Nephron (organoid): Measurements from ENCODE around the gene AMY2B.
"Not testable (repeated sequence)": the region's sequence is repeated elsewhere in the genome, so short reads cannot be mapped to it uniquely, and the experiment has no call there.

ENCODE experiments used
- H3K27ac Mint-ChIP-seq, 3 experiments: 2 replicates each; pipeline ENCODE4 v1.8.0; 2020; ENCODE audit warnings: mixed read lengths in 3 of 3, mild to moderate bottlenecking in 2 of 3, moderate library complexity in 1 of 3
- H3K27me3 Mint-ChIP-seq: 2 replicates; pipeline ENCODE4 v1.8.0; 2021; ENCODE audit warnings: low read depth, mild to moderate bottlenecking, moderate library complexity, mixed read lengths
- H3K36me3 Mint-ChIP-seq: 2 replicates; pipeline ENCODE4 v1.8.0; 2020; ENCODE audit warnings: low read depth, mixed read lengths
- H3K4me1 Mint-ChIP-seq: 2 replicates; pipeline ENCODE4 v1.8.0; 2020; ENCODE audit warnings: mixed read lengths
- H3K4me3 Mint-ChIP-seq, 3 experiments: 2 replicates each; pipeline ENCODE4 v1.8.0; 2020; ENCODE audit warnings: mild to moderate bottlenecking in 3 of 3, mixed read lengths in 3 of 3, moderate library complexity in 2 of 3
- H3K9me3 Mint-ChIP-seq: 2 replicates; pipeline ENCODE4 v1.8.0; 2020; ENCODE audit warnings: mixed read lengths
- CTCF ChIP-seq, 3 experiments: fragments of 200-600 bp; sonication (generic); IDR thresholded peaks; one replicate each; pipeline ENCODE4 v1.5.0; 2021; ENCODE audit warnings: antibody characterized with exemption in 3 of 3; ENCODE audit not compliant: unreplicated experiment in 3 of 3

The AMY2B gene

GRCh38 chr1:103571289-103571688 lies at the start of gene AMY2B:
Gene AMY2B, plus strand, starts transcription at chr1:103571589. Its CDS starts 14 bp downstream, at chr1:103571603.
- not testable (repeated sequence) for H3K4me1 Mint-ChIP-seq, H3K4me3 Mint-ChIP-seq, H3K36me3 Mint-ChIP-seq, H3K27ac Mint-ChIP-seq, H3K9me3 Mint-ChIP-seq, H3K27me3 Mint-ChIP-seq

DNA sequence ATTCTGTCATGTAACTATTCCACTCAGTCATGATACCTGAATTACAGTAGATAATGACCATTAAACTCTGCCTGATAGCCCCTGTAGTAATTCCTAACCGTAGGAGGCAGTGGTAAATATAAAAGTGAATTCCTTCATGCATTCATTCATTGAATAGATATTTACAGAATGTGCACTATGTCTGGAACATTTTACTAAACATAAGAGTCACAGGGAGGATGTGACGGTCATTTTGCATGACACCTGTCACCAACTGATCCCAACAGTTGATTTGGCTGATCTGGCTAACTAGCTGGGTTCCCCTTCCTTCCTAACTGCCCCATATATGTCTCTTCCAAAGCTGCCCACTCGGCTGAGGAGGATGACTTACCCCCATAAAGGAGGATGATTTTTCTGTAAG lies 48.0 kb upstream of the AMY2B start:
- no peaks in the 10 kb centered on the region for H3K9me3 Mint-ChIP-seq
- no peaks in the 10 kb centered on the region for H3K27me3 Mint-ChIP-seq
- peaks cover 21% of the 10 kb centered on the region for H3K4me1 Mint-ChIP-seq
- no peak for TF ChIP-seq CTCF (IDR thresholded peaks at IDR 0.05; ENCODE audit: unreplicated experiment in 3 of 3)
- peaks cover 6% of the 10 kb centered on the region for H3K36me3 Mint-ChIP-seq
- H3K4me3 Mint-ChIP-seq: no peak overlapping the region
- no peak overlapping the region for H3K27ac Mint-ChIP-seq

DNA sequence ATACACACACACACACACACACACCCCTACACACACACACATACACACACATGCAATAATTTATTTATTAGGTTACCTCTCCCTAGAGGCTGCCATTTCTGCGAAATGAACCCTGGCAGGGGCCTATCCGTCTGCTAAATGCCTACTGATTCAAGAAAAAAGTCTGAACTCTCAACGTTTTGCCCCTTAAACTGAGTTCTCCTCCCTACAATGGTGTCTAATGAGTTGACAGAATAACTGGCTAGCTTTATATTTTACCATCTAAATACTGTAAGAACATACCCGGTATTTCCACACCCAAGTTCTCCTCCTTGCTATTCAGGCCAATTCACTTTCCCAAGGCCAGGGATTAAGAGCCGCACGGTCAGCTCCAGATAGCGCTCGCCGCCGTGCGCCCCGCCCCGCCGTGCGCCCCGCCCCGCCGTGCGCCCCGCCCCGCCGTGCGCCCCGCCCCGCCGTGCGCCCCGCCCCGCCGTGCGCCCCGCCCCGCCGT lies 46.2 kb upstream of the AMY2B start:
- H3K4me1 Mint-ChIP-seq: peaks cover 25% of the 10 kb centered on the region
- no peaks in the 10 kb centered on the region for H3K9me3 Mint-ChIP-seq
- H3K36me3 Mint-ChIP-seq: peaks cover 20% of the 10 kb centered on the region
- TF ChIP-seq CTCF (IDR thresholded peaks at IDR 0.05; ENCODE audit: unreplicated experiment in 3 of 3): no peak
- no peaks in the 10 kb centered on the region for H3K27me3 Mint-ChIP-seq
- H3K4me3 Mint-ChIP-seq: peak overlapping the region; percentile 80 to 88 (median 86)
- peak overlapping the region; percentile 30 to 99 (median 96) for H3K27ac Mint-ChIP-seq

DNA sequence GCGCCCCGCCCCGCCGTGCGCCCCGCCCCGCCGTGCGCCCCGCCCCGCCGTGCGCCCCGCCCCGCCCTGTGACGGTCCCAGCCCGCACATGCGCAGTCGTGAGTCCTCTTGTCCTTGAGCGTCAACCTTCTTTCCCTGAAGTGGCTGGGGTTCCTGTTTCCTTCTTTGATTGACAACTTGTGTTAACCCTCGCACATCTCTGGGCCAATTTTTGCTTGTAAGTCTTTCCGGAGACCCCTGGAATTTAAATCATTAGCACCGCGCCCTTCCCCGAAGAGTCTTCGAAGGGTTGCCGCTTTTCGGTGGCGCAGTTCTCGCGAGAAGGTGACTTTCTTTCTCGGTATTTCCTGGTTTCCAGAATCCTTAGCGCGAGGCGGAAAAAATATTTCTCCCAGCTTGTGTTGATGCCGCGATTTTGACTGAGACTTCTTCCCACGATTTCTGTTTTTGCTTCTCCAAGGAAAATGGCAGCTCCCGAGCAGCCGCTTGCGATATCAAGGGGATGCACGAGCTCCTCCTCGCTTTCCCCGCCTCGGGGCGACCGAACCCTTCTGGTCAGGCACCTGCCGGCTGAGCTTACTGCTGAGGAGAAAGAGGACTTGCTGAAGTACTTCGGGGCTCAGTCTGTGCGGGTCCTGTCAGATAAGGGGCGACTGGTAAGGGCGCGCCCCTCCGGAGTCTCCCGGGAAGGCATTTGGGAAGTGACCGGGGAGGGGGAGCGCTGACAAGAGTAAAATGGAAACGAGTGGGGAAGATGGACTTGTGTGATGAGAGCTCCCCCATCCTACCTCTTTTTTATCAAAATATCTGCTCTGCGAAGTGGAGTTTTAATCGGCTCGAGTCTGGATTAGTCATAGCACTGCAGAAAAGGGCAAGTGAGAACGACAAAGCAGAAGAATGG lies 45.5 kb upstream of the AMY2B start, which contains the start of gene RNPC3:
RNPC3 (plus strand) TSS at position 93 of the 901 bp plus-strand sequence; CDS start at position 465, 372 bp downstream.
- H3K9me3 Mint-ChIP-seq: no peaks in the 10 kb centered on the region
- peaks cover 27% of the 10 kb centered on the region for H3K36me3 Mint-ChIP-seq
- peaks cover 25% of the 10 kb centered on the region for H3K4me1 Mint-ChIP-seq
- H3K27me3 Mint-ChIP-seq: no peaks in the 10 kb centered on the region
- no peak for TF ChIP-seq CTCF (IDR thresholded peaks at IDR 0.05; ENCODE audit: unreplicated experiment in 3 of 3)
- peak within 1 kb of the TSS; percentile 99 to 100 (median 99) for H3K4me3 Mint-ChIP-seq
- peak within 1 kb of the TSS; percentile 96 to 100 (median 99) for H3K27ac Mint-ChIP-seq

GRCh38 chr1:103527331-103527730 lies 44.1 kb upstream of the AMY2B start:
- Mint-ChIP-seq H3K27me3 (no peaks in the 10 kb centered on the region), H3K9me3 (no peaks in the 10 kb centered on the region), H3K4me3 (peak overlapping the region; percentile 99 to 100 (median 99)), H3K27ac (peak overlapping the region in 2 of 3 experiments; percentile 78 to 82), H3K4me1 (peaks cover 25% of the 10 kb centered on the region), H3K36me3 (peaks cover 41% of the 10 kb centered on the region)
- no peak for TF ChIP-seq CTCF (IDR thresholded peaks at IDR 0.05; ENCODE audit: unreplicated experiment in 3 of 3)

DNA sequence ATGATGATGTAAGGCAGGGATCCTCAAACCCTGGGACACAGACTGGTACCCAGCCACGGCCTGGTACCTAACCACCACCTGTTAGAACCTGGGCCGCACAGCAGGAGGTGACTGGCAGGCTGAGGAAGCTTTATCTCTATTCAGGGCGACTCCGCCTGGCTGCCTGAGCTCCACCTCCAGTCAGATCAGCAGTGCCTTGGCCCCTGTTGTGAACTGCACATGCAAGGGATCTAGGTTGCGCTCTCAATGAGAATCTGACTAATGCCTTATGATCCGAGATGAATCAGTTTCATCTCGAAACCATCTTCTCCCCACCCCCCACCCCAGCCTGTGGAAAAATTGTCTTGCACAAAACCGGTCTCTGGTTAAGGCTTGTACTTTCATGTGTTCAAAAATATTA lies 41.6 kb upstream of the AMY2B start:
- H3K36me3 Mint-ChIP-seq: peaks cover 54% of the 10 kb centered on the region
- no peak overlapping the region for H3K27ac Mint-ChIP-seq
- no peak for TF ChIP-seq CTCF (IDR thresholded peaks at IDR 0.05; ENCODE audit: unreplicated experiment in 3 of 3)
- no peak overlapping the region for H3K4me3 Mint-ChIP-seq
- H3K27me3 Mint-ChIP-seq: no peaks in the 10 kb centered on the region
- H3K4me1 Mint-ChIP-seq: peaks cover 25% of the 10 kb centered on the region
- H3K9me3 Mint-ChIP-seq: no peaks in the 10 kb centered on the region
